ENCODE results near the gene STXBP2. TPM values are rescaled to one million over a fixed set of nuclear protein-coding genes. Genes with fewer than 3 reads are reported as not detected.
A peak's percentile ranks its signal among the peaks of the same experiment; 100 is the strongest.

Gene STXBP2
- total RNA-seq, 2 donors from 2014 or later, result 61.0 to 151 TPM

- peak in 1 of 4 donors; percentile 35 for DNase-seq
- Histone ChIP-seq H3K4me1 (peaks cover 16% of the 10 kb centered on the region), H3K27me3 (no peaks in the 10 kb centered on the region), H3K9me3 (no peaks in the 10 kb centered on the region), H3K27ac (peak overlapping the region in 1 of 4 donors; percentile 48), H3K4me3 (no peak overlapping the region), H3K36me3 (replicated peaks in 1 of 2; ENCODE audit: insufficient read depth in 1 of 2, low read depth in 2 of 2) (no peaks in the 10 kb centered on the region)
- TF ChIP-seq POLR2A (IDR thresholded peaks at IDR 0.05) (no peak), CTCF (IDR thresholded peaks at IDR 0.05) (no peak)
- intact Hi-C loops (cut with DNase I), result no loop called here
- no peak for ATAC-seq
- WGBS, 2 donors, result 56 to 63% methylated on average over 8 of the region's 8 CpGs
Observed at GRCh38 chr19:7655581-7655980, 18.7 kb downstream of the STXBP2 start.

DNA sequence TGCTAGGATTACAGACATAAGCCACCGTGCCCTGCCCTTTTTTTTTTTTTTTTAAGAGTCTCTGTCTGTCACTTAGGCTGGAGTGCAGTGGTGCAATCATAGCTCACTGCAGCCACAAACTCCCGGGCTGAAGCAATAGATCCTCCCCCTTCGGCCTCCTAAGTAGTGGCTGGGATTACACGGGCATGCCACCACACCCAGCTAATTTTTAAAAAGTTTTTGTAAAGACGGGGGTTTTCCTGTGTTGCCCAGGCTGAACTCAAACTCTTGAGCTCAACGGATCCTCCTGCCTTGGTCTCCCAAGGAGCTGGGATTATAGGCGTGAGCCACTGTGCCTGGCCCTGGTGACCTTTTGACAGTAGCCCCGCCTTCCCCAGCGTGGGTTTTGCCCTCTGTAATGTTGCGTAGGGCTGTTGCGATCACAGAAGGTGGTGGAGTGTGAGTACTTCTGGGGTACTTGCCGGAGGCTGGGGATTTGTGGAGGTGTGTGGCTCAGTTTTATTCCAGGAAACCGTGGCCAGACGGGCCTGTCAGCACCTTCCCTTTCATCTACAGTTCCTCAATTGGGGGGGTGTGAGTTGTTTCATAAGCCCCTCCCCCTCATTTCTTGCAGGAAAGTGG, 20.3 kb downstream of the STXBP2 start:
- peak overlapping the region in 1 of 4 donors; percentile 36 for H3K27ac ChIP-seq
- no peaks in the 10 kb centered on the region for H3K9me3 ChIP-seq
- no peak for ATAC-seq
- no peaks in the 10 kb centered on the region for H3K36me3 ChIP-seq (replicated peaks in 1 of 2; ENCODE audit: insufficient read depth in 1 of 2, low read depth in 2 of 2)
- intact Hi-C loops (cut with DNase I), result no loop called here
- H3K4me1 ChIP-seq, result peaks cover 9% of the 10 kb centered on the region
- TF ChIP-seq CTCF (IDR thresholded peaks at IDR 0.05) (no peak), POLR2A (IDR thresholded peaks at IDR 0.05) (no peak)
- H3K27me3 ChIP-seq, result no peaks in the 10 kb centered on the region
- DNase-seq, result peak in 1 of 4 donors; percentile 52
- 47 to 65% methylated on average over 7 to 14 of the region's 14 CpGs for WGBS, 2 donors
- no peak overlapping the region for H3K4me3 ChIP-seq

DNA sequence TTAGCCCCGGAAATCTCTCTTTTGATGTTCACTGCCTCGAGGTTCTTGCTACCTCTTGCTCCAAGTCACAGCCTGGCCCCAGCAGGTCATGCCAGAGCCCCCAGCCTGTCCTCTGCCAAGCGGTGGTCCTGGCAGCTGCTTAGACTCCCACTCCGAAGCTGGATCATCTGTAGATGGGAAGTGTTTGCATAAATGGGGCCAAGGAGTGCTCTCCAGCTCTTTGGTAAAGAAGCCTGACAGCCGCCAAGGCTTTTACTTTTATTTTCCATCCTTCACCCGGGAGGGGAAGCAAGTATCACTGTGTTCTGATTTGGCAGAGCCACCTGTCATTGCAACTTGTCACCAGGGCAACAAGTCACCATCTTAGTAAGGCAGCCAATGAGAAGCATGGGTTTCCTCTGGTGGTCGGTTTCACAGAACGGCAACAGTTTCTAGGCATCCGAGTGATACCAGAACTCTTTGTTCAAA, 21.3 kb downstream of the STXBP2 start:
- no peak overlapping the region for H3K27ac ChIP-seq
- H3K4me3 ChIP-seq, result no peak overlapping the region
- no peaks in the 10 kb centered on the region for H3K27me3 ChIP-seq
- TF ChIP-seq CTCF (IDR thresholded peaks at IDR 0.05) (no peak), POLR2A (IDR thresholded peaks at IDR 0.05) (no peak)
- H3K36me3 ChIP-seq (replicated peaks in 1 of 2; ENCODE audit: insufficient read depth in 1 of 2, low read depth in 2 of 2), result no peaks in the 10 kb centered on the region
- 31 to 33% methylated on average over 9 of the region's 9 CpGs for WGBS, 2 donors
- no peaks in the 10 kb centered on the region for H3K9me3 ChIP-seq
- H3K4me1 ChIP-seq, result no peaks in the 10 kb centered on the region
- DNase-seq (no peak), ATAC-seq (no peak)
- intact Hi-C loops (cut with DNase I), result no loop called here

GRCh38 chr19:7661744-7662538, 25.0 kb downstream of the STXBP2 start:
- H3K27me3 ChIP-seq, result no peaks in the 10 kb centered on the region
- H3K4me3 ChIP-seq, result no peak overlapping the region
- no peak for DNase-seq
- ATAC-seq, result no peak
- H3K27ac ChIP-seq, result no peak overlapping the region
- H3K36me3 ChIP-seq (replicated peaks in 1 of 2; ENCODE audit: insufficient read depth in 1 of 2, low read depth in 2 of 2), result no peaks in the 10 kb centered on the region
- TF ChIP-seq CTCF (IDR thresholded peaks at IDR 0.05) (no peak), POLR2A (IDR thresholded peaks at IDR 0.05) (no peak)
- no peaks in the 10 kb centered on the region for H3K4me1 ChIP-seq
- WGBS, 2 donors, result 63 to 67% methylated on average over 8 of the region's 8 CpGs
- no peaks in the 10 kb centered on the region for H3K9me3 ChIP-seq
- intact Hi-C loops (cut with DNase I), result no loop called here

Measured in body of pancreas (tissue), 4 donors.